NCI-H187 (cell line): ENCODE results near the gene FHOD3.

Source experiments
- DNase-seq, 2 experiments: peaks; one replicate each; lab custom pipeline; 2025; lab: John Stamatoyannopoulos, UW

Gene FHOD3

DNA sequence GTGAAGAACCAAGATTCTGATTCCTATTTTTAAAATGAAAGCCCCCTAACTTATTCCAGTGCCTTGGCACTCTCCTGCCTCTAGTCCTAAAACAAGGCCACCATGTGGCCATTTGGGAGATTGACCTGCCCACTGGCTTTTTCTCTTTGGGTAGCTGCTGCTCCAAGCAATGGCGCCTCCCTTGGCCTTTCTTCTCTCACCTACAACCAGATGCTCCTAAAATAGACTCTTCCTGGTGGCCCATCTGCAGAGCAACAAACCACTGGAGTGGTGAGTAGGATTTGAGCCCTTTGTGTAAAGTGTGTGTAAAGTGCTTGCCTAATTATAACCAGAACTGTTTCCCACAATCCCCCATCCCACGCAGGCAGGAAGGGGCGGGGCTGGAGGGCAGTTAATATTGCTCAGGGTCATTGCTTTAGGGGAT, 114.2 kb downstream of the FHOD3 start:
- no peak for DNase-seq

DNA sequence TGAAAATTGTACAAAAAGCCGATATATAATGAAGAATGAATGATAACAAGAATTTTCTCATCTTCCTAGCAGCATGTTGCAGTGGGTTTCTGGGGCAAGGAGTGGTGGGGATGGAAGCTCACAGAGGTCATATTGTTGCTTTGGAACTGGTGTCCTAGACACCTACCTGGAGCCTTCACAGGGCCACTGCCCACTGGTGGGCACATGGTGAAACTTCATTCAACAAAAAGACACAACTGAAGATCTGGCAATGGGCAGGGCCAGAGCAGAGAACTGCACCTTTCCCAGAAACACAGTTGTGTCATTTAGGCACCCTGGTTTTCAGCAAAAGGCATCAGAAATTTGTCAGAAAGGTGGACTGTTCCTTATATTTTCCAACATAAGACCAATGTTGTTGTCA, 115.3 kb downstream of the FHOD3 start:
- DNase-seq: no peak

DNA sequence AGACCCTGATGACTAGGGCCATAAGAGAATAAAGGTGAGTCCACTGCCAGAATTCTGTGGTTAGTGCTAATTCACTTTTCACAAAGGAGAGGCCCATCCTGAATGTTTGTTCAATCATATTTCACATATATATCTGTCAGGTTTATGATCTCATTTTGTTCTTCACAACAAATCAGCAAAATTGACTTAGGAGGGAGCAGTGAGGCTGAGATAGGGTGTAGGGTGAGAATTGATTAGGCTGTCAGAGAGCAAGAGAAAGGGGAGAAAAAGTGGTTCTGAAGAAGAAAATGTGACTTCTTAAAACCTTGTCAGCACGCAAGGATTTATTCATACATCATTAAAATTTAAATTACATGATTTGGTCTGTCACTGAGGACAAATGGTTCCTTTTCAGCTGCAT, 117.7 kb downstream of the FHOD3 start:
- no peak for DNase-seq

DNA sequence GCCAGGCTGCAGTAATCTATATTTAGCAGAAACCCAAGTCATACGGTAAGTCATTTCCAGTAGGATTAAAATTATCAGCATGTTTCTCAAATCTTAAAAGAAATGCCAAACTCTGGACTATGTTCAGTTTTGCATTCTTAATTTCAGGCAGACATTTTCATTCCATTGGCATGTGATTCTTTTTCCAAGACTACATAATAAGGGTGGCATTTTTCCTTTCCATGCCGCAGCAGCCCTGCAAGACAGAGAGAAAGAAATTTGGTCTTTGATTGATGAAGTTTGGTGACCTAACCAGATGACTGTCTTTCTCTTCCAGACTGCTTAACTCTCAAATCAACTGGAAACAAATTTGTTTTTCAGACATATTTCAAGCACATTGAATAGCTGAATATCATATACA, 118.1 kb downstream of the FHOD3 start:
- no peak for DNase-seq

DNA sequence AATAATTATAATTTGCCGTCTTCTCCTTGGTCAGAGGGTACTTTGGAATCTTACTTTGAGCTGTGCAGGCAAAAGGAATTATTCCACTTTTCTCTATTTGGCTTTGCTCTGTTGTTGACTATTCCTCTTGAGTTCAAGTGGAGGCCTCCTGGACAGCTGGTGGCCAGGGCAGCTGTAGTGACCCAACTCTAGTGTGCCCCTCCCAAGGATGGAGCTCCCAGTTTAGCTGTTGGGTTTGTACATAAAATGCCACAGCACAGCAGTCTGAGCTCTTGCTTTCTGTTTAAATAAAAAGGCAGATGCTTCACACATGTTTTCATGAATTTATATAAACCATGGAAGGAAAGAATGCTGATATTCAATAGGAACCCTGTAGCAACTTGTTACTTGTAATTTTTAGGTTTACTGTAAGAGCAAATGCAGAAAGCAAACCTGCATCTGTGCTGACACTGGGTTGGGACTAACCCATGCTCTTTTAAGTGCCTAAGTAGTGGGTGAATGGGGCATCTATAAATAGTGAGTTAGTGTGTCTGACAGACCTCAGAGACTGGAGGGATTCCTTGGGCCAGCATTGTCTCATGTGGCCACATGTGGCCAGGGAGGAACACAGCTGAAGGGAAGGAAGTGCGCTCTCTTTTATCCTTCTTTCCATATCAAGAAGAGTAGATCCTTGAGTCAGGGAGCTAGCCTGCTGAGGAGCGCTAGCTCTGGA, 121.8 kb downstream of the FHOD3 start:
- no peak for DNase-seq

DNA sequence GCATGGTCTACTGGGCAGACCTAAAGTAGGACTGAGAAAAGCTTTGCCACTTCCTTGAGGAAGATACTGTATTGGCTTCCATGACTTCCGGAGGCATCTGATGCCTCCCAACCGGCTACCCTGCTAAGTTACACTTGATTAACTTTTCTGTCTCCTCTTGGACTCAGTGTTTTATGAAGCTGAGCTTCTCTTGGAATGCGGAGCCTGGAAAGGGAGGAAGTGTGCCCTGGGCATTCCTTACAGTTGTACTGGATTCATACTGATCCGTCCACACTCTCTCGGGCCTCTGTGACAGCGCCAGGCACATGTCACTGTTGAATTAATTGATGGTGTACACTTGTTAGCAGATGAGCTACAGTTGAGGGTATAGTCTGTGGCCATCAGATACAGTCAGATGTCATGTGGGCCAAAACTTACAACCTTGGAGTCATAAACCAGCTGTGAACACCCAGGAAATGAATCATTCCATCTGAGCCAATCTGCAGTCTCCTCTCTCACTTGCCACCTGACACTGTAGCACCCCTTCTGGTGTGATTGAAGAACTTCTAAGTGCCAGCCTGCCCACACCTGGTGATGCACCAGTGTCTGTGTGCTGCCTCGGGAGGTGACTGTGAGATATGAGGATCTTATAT, 122.5 kb downstream of the FHOD3 start:
- no peak for DNase-seq

DNA sequence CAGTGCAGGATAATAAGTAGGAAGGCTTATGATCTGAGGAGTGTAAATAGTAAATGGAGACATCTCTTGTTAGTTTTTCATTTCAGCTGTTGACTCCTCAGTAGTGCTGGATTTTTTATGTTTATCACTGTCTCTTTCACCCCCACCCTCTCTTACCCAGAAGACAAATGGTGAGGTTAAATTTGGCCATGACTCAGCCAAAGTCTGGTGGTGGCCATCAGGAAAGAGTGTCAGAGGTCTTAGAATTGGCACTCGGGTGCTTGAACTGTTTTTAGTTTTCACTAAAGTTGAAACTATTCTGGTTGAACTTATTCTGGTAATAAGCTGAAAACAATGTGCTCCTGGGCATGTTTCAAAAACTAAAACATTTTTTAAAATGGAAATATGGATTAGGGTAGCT, 123.3 kb downstream of the FHOD3 start:
- no peak for DNase-seq

DNA sequence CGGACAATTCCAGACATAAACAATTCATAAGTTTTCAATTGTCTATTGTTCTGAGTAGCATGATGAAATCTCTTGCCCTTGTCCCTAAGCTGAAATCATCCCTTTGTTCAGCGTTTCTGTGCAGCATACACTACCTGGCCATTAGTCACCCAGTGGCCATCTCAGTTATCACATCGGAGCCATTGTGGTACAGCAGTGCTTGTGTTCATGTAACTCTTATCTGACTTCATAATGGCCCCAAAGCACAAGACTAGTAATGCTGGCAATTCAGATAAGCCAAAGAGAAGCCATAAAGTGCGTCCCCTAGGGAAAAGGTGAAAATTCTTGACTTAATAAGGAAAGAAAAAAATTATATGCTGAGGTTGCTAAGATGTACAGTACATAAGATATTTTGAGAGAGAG, 127.2 kb downstream of the FHOD3 start:
- no peak for DNase-seq

DNA sequence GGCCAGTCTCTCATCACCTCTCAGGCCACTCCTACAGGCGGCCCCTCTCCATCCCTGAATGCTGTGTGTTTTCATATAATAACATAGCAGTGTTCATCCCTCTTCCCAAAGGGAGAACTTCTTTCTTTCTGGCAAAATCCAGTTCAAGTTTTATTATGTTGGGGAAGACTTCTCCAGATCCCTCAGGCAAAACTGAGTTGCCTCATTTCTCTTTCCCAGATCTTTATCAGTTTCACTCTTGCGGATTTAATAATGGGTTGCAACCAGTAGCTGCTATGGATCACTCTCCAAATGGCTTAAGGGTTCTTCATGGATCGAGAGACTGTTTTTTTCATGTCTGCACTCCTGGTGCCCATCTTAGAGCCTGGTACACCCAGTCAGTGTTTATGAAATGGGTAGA, 129.9 kb downstream of the FHOD3 start:
- DNase-seq: no peak

DNA sequence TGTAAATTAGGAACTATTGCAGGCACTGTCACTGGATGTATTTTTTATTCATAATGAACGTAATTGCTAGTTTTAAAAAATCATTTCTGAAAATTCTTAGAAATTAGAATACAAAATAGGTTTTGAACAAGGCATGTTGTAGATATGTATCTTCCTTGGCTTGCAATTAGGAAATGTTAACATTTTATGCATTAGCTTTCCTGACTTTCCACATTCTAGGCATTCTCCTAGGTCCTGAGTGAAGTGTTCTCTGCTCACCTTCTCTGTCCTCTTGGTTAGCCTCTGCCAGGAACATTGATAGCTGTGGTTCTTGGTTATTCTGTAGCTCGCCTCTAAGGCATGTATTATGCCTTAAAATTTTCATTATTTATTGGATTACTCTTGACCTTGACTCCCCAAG, 130.3 kb downstream of the FHOD3 start:
- DNase-seq: no peak

DNA sequence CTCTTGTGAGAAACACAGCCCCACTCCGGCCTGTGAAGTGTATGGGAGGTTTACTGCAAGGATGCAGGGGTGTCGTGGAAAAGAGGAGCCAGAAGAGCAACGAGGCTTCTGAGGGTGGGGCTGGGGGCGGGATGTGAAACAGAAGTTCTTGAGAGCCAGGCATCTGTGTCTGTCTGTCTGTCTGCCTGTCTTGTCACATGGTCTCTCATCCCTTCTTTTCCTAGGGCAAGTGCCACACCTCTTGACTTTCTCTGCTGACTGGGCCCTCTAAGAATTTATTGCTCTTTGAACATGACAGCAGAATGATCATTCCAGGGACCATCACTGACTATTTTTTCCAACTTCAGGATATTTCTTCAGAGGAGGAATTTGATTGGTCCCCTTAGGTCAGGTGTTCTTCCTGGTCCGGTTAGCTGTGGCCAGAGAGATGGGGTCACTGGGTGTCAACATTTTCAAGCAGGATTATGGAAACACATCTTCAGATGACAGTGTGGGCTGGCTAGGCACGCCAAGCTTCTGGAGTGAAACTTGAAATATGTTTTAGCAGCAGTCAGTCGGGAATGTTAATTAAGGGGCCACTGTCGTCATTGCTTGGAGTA, 131.0 kb downstream of the FHOD3 start:
- DNase-seq: no peak

DNA sequence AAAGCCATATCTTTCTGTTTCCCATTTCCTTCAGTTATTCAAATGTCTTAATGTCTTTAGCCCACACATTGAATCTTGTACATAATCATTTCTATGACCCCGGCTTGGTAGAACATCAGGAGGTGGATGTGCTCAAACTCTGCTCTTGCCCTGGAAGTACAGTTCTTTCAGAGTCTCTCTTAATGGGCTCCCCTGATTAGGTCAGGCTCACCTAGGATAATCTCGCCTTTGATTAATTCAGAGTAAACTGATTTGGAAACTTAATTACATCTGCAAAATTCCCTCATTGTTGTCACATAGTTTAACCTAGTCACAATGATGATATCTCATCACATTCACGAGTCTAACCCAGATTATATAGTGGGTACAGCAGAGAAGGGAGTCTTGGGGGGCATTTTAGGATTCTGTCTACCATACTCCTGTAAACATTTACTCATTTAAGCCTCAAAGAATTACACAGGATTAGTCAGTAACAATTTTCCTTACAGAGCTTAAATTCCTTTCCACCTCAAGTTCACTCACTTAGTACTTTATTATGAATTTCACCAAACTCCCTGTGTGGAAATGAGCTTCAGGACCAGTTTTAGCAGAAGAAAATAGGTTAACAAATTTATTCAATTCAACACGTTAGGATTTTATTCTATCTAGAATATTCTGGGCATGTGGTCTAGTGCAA, 135.5 kb downstream of the FHOD3 start:
- DNase-seq: no peak

DNA sequence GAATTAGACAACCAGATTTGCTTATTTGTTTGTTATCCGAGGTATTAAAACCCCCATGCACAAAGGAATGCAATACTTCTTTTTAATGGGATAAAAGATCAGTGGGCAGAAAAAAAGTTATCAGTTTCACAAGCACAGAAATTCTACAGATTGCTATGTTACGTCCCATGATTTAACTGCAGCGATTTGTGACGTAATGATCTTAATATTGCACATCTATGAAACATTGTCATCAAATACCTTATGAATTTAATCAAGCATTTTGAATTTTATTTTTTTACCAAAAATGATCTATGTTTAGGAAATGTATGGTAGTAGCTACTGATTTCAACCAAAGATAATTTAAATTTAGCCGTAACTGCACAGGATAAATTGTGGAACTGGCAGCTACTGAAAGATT, 138.9 kb downstream of the FHOD3 start:
- no peak for DNase-seq

DNA sequence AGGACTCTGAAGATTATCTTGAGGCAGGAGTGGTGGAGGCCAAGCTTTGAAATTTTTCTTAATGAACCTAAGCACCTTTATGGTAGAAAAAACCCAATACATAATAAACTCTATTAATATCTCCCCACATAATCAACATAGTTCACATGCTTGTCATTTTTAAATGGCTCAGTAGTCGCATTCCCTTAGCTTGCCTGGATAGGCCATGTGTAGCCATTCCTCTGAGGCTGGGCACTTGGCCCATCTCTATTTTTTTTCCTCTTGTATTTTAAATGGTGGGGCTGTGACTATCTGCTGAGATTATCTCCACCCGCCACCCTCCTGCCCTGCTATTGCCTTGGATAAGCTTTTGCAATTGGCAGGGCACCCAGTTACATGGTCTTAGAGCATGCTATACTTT, 143.1 kb downstream of the FHOD3 start:
- DNase-seq: no peak

DNA sequence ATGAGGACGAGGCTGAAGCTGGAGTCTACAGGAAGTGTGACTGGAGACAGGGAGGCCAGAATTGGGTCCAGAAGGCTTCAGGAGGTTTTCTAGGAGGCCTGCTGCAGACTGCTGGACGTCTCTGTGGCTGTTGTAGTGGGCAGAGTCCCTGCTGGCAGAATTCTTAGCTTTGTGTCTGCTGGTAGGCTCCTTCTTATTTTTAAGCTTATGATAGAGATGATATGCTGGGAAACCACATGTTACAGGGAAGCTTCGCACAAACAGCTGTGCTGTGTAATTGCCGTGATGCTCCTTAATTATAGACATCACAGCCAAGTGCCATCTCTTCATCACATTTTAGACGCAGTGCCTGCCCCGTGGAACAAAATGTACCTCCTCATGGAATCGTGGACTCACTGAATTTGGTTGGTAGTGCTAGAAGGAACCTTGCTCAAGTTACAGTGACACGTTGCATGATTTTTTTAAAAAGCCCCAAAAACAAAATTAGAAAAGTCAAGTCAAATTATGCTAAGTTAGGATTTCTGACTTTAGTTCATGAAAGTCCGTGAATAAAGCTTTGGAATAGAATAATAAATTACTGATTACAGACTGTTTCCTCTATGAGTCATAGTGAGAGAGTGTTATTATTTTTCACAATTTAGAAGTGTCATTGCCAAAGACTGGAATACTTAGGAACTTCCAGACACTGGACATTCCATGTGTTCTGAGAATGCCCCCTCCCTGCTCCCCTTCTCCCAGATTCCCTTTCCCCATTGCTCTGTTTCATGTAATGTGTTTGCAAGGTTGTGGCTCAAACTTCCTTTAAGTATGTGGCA, 144.1 kb downstream of the FHOD3 start:
- no peak for DNase-seq

DNA sequence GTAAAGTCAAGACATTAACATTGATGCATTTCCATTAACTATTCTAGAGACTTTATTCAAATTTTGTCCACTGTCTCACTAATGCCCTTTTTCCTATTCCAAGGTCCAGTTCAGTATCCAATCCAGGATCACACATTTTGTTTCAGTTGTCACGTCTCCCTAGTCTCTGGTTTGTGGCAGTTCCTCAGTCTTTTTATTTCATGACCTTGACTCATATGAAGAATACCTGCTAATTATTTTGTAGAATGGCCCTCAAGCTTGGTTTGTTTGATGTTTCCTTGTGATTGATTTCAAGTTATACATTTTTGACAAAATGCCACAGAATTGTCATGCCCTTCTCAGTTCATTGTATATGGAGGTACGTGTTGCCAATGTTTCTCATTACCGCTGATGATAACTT, 145.2 kb downstream of the FHOD3 start:
- DNase-seq: no peak

DNA sequence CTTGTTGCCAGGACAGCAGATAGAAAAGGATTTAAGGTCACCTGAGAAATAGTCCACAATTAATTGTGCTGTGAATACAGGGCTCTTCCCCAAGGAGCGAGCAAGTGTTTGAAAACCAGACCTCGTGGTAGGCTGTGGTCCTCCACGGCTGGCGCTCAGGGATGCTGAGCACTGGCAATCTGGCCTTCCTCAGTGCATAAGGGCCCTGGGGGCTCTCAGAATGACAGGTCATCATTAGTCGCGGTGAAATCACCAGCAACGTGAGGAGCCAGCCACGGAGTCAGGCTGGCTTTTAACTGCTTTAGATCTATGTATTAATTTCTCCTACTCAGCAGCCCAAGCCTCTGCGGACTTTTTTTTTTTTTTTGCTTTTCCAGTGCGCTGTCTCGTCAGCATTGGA, 148.5 kb downstream of the FHOD3 start:
- DNase-seq: no peak

DNA sequence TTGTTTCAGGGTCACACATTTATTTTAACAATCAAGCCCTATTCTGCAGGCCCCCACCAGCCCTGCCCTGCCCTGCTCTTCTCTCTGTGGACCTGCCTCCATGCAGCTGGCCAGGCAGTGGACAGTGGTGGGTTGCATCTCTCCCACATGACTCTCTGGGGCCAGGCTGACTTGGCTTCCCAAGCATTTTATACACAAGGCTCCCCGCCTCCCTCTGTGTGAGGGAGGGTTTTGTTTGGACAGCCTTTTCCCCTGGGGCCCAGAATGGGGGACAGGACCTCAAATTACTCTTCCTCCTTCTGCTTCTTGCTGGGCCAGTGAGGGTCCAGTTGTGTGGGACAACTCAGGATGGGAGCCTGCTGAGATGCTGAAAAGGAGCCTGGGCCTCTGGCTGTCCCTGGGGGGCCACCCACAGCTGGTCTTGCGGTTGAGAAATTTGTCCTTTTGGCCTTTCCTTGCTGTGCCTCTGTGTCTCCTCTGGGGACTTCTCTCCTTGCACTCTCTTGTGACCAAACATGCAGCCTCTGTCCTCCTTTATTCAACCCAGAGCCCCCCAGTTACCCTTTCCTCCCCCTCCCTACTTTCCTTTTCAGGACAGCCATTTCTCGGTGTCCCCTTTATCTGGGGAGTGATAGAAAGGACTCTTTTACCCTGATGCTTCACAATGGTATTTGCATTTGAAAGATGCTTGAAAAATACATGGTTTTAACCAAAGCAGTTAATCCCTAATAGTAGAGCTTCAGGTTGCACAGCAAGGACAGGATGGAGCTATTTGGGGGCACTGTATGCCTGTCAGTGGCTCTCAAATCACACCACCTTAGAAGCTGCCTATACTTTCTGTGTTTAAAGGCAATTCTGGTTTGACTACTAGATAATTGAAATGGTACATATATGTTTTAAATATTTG, 151.1 kb downstream of the FHOD3 start:
- no peak for DNase-seq

DNA sequence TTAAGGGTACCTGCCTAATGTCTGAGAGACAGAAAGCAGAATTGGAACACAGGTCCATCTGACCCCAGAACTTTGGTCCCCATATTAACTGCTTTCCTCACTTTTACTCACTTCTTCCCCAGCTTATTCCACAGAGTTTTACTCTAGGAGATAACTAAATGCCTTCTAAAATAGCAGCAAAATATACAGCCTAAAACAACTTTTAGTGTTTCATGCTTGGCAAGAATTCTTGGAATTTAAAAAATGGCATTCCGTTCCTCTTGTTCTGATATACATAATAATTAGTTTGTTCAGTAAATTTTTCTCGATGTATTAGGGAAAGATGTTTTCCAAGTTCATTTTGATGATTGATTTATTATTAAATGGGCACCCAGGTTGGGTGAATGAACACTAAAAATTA, 151.9 kb downstream of the FHOD3 start:
- no peak for DNase-seq

DNA sequence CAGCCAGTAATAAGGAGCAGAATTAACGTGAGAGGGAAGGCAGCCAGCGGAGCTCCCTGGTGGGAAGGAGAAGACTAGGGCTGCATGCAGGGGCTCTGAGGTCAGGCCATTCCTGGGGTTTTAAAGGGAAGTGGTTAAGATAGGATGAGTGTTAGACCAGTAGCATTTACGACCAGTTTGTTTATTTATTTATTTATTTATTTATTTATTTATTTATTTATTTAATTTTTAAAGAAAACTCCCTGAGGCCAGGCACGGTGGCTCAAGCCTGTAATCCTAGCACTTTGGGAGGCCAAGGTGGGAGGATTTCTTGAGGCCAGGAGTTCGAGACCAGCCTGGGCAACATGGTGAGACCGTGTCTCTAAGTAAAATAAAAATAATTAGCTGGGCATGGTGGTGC, 152.8 kb downstream of the FHOD3 start:
- DNase-seq: no peak
